ENCODE measurements around the gene CDK2.
"Not testable (repeated sequence)": the region's sequence is repeated elsewhere in the genome, so short reads cannot be mapped to it uniquely, and the experiment has no call there.

Gene CDK2

GRCh38 chr12:55938826-55939501, 27.7 kb upstream of the CDK2 start:
- no peak for DNase-seq

- DNase-seq: no peak
Measured at GRCh38 chr12:55940065-55940732, 26.4 kb upstream of the CDK2 start.

GRCh38 chr12:55942055-55942454, 24.6 kb upstream of the CDK2 start:
- DNase-seq: no peak

GRCh38 chr12:55942577-55943136, 24.0 kb upstream of the CDK2 start:
- DNase-seq: no peak

- no peak for DNase-seq
Measured at GRCh38 chr12:55946553-55946952, 20.1 kb upstream of the CDK2 start.

- DNase-seq: no peak
Measured at GRCh38 chr12:55955344-55955743, 11.3 kb upstream of the CDK2 start.

GRCh38 chr12:55955800-55956508, 10.7 kb upstream of the CDK2 start:
- DNase-seq: no peak

GRCh38 chr12:55957106-55957859, 9.3 kb upstream of the CDK2 start:
- DNase-seq: no peak

GRCh38 chr12:55963760-55964159, 2.9 kb upstream of the CDK2 start:
- no peak for DNase-seq

GRCh38 chr12:55965240-55965639, 1.4 kb upstream of the CDK2 start:
- no peak for DNase-seq

- no peak for DNase-seq
Measured at GRCh38 chr12:55965941-55966407, 656 bp upstream of the CDK2 start, which contains the start of gene PMEL. Gene PMEL, minus strand, starts transcription at chr12:55966042. Its CDS starts 31 bp downstream, at chr12:55966011.

GRCh38 chr12:55969356-55969755, 2.7 kb downstream of the CDK2 start:
- DNase-seq: no peak

GRCh38 chr12:55970775-55971174, 4.1 kb downstream of the CDK2 start:
- no peak for DNase-seq

GRCh38 chr12:55972042-55972441, 5.4 kb downstream of the CDK2 start:
- DNase-seq: no peak

GRCh38 chr12:55972456-55972855, 5.8 kb downstream of the CDK2 start:
- no peak for DNase-seq

- DNase-seq: no peak
Measured at GRCh38 chr12:55972911-55973598, 6.4 kb downstream of the CDK2 start.

- peak; percentile 54 for DNase-seq
Measured at GRCh38 chr12:55973599-55974307, 7.1 kb downstream of the CDK2 start, which contains the start of gene RAB5B. Gene RAB5B, plus strand, starts transcription at chr12:55974078. Its CDS starts 12,883 bp downstream, at chr12:55986961.

GRCh38 chr12:55974308-55974730, 7.7 kb downstream of the CDK2 start:
- DNase-seq: no peak

GRCh38 chr12:55978393-55978792, 11.8 kb downstream of the CDK2 start:
- no peak for DNase-seq

- DNase-seq: no peak
Measured at GRCh38 chr12:55979069-55979468, 12.4 kb downstream of the CDK2 start.

- not testable (repeated sequence) for DNase-seq
Measured at GRCh38 chr12:55981882-55982281, 15.3 kb downstream of the CDK2 start.
